HCT116 (cell line): Measurements from ENCODE around the gene CFAP221. TPM values are rescaled to one million over a fixed set of nuclear protein-coding genes. Genes with fewer than 3 reads are reported as not detected.

Experiments used
- ATAC-seq: fragments of 200-7000 bp; cut with Tn5 transposase; 2 replicates; pipeline ENCODE4 v1.9.1; 2020; ENCODE audit warnings: mild to moderate bottlenecking, moderate library complexity
- BruUV-seq: library from RNA; stranded (reverse); fragments of 400-500 nt; replicated peaks from 2 replicates; lab custom pipeline; 2021; lab: Mats Ljungman, UMichigan
- CTCF ChIA-PET: fragments of 300-600 bp; sonication (Branson Sonifier 250); formaldehyde crosslinking; loops from one replicate; lab custom pipeline; 2021; ENCODE audit warnings: antibody characterized with exemption; lab: Charles Lee
- POLR2A ChIA-PET: fragments of 300-600, 350-600 bp; sonication (Branson Sonifier 250); formaldehyde crosslinking; loops from one replicate; lab custom pipeline; 2021; ENCODE audit warnings: antibody characterized with exemption; lab: Charles Lee
- RAD21 ChIA-PET, 2 experiments: fragments of 300-600 bp; sonication (Branson Sonifier 250); formaldehyde crosslinking; loops; one replicate each; lab custom pipeline; 2023; ENCODE audit warnings: low total read pairs in 2 of 2; ENCODE audit not compliant: uncharacterized antibody in 2 of 2, unreplicated experiment in 2 of 2, low non-redundant PET in 1 of 2; lab: Charles Lee
- DNase-seq: peaks from one replicate; pipeline ENCODE4 v3.0.0-alpha.2; 2010; ENCODE audit warnings: low read depth, low spot score
- H2AFZ ChIP-seq: fragments of 200-600 bp; shearing (Covaris generic), sonication (generic); 2 replicates; pipeline ENCODE4 v1.6.1; 2017; ENCODE audit warnings: low read depth, mixed run types, mixed read lengths, antibody characterized with exemption, low read length; ENCODE audit not compliant: poor library complexity, severe bottlenecking
- H3K27ac ChIP-seq: 2 replicates; pipeline ENCODE4 v1.5.1; 2012; ENCODE audit warnings: low read depth, low read length
- H3K27me3 ChIP-seq: fragments of 200-600 bp; sonication (generic); 2 replicates; pipeline ENCODE4 v1.6.1; 2016; ENCODE audit warnings: mixed run types, low read length, mixed read lengths; ENCODE audit not compliant: insufficient read depth
- H3K36me3 ChIP-seq, 2 experiments: fragments of 200-500 bp in 1 of 2; fragments of 200-600 bp in 1 of 2; sonication (Bioruptor generic) in 1 of 2; sonication (generic) in 1 of 2; 2 replicates each; pipeline versions ENCODE4 v1.5.1 to v1.6.1; 2014 to 2016; ENCODE audit warnings: low read length in 2 of 2, inconsistent platforms in 1 of 2, mixed read lengths in 1 of 2, mixed run types in 1 of 2; ENCODE audit not compliant: insufficient read depth in 2 of 2, control insufficient read depth in 1 of 2
- H3K4me1 ChIP-seq, 2 experiments: fragments of 200-600 bp in 1 of 2; sonication (generic) in 1 of 2; 2 replicates each; pipeline versions ENCODE4 v1.5.1 to v1.6.1; 2012 to 2017; ENCODE audit warnings: low read length in 2 of 2, inconsistent platforms in 1 of 2, mild to moderate bottlenecking in 1 of 2, mixed read lengths in 1 of 2, mixed run types in 1 of 2, moderate library complexity in 1 of 2; ENCODE audit not compliant: insufficient read depth in 2 of 2, control insufficient read depth in 1 of 2
- H3K4me2 ChIP-seq: fragments of 200-600 bp; sonication (generic); 2 replicates; pipeline ENCODE4 v1.6.1; 2017; ENCODE audit warnings: mixed run types, low read length, mixed read lengths
- H3K4me3 ChIP-seq, 2 experiments: fragments of 200-600 bp in 1 of 2; sonication (generic) in 1 of 2; replicated peaks in 1 of 2; 2 replicates each; pipeline ENCODE4 v1.5.1; 2011 to 2016; ENCODE audit warnings: low read length in 2 of 2, control low read depth in 1 of 2, low read depth in 1 of 2, mild to moderate bottlenecking in 1 of 2, mixed read lengths in 1 of 2, mixed run types in 1 of 2
- H3K79me2 ChIP-seq: fragments of 200-600 bp; sonication (generic); 2 replicates; pipeline ENCODE4 v1.6.1; 2017; ENCODE audit warnings: mild to moderate bottlenecking, mixed run types, low read length, moderate library complexity, mixed read lengths; ENCODE audit not compliant: insufficient read depth
- H3K9ac ChIP-seq: fragments of 200-600 bp; sonication (generic); 2 replicates; pipeline ENCODE4 v1.6.1; 2016; ENCODE audit warnings: low read length, mixed read lengths
- H3K9me2 ChIP-seq: fragments of 200-600 bp; sonication (generic), shearing (Covaris generic); 2 replicates; pipeline ENCODE4 v1.6.1; 2017; ENCODE audit warnings: mixed run types, mild to moderate bottlenecking, moderate library complexity; ENCODE audit not compliant: insufficient read depth
- H3K9me3 ChIP-seq, 2 experiments: fragments of 200-500 bp in 1 of 2; fragments of 200-600 bp in 1 of 2; sonication (Bioruptor generic) in 1 of 2; sonication (generic) in 1 of 2; 2 replicates each; pipeline ENCODE4 v1.6.1; 2014 to 2017; ENCODE audit warnings: low read length in 2 of 2, mixed read lengths in 2 of 2, inconsistent platforms in 1 of 2, low read depth in 1 of 2, mild to moderate bottlenecking in 1 of 2, mixed run types in 1 of 2, moderate library complexity in 1 of 2; ENCODE audit not compliant: control insufficient read depth in 1 of 2, insufficient read depth in 1 of 2
- H4K20me1 ChIP-seq: fragments of 200-600 bp; sonication (generic), shearing (Covaris generic); 2 replicates; pipeline ENCODE4 v1.6.1; 2017; ENCODE audit warnings: mixed run types, mild to moderate bottlenecking, moderate library complexity; ENCODE audit not compliant: insufficient read depth
- CEBPB ChIP-seq: IDR thresholded peaks from 2 replicates; pipeline ENCODE4 v1.6.1; 2012; ENCODE audit warnings: low read depth
- EGR1 ChIP-seq: IDR thresholded peaks from 2 replicates; pipeline ENCODE4 v1.6.1; 2012; ENCODE audit warnings: low read depth
- ELF1 ChIP-seq: IDR thresholded peaks from 2 replicates; pipeline ENCODE4 v1.6.1; 2012; ENCODE audit warnings: low read depth, borderline replicate concordance
- EZH2 ChIP-seq: fragments of 200-600 bp; sonication (generic); IDR thresholded peaks from 2 replicates; pipeline ENCODE4 v1.6.1; 2017; ENCODE audit warnings: antibody characterized with exemption, mixed run types
- EZH2phosphoT487 ChIP-seq: fragments of 200-600 bp; IDR thresholded peaks from 2 replicates; pipeline ENCODE4 v1.6.1; 2018; ENCODE audit warnings: antibody characterized with exemption, borderline replicate concordance
- FOSL1 ChIP-seq: IDR thresholded peaks from 2 replicates; pipeline ENCODE4 v1.6.1; 2012; ENCODE audit warnings: low read depth
- JUND ChIP-seq: IDR thresholded peaks from 2 replicates; pipeline ENCODE4 v1.6.1; 2012
- RAD21 ChIP-seq: IDR thresholded peaks from 2 replicates; pipeline ENCODE4 v1.6.1; 2012; ENCODE audit warnings: low read depth, mild to moderate bottlenecking
- SIN3A ChIP-seq: IDR thresholded peaks from 2 replicates; pipeline ENCODE4 v1.6.1; 2012; ENCODE audit warnings: low read depth
- SRF ChIP-seq: IDR thresholded peaks from 2 replicates; pipeline ENCODE4 v1.6.1; 2012; ENCODE audit warnings: low read depth
- ZBTB33 ChIP-seq: IDR thresholded peaks from 2 replicates; pipeline ENCODE4 v1.6.1; 2011; ENCODE audit warnings: mild to moderate bottlenecking, low read length, moderate library complexity; ENCODE audit not compliant: insufficient replicate concordance; ENCODE audit errors: extremely low read depth
- ZFX ChIP-seq: fragments of 450-650 bp; IDR thresholded peaks from 2 replicates; pipeline ENCODE4 v1.6.1; 2017
- intact Hi-C: fragments of 100-400 bp; cut with micrococcal nuclease; formaldehyde crosslinking; loops from 2 replicates; pipeline ENCODE4 v1.10.0; 2022
- total RNA-seq: library from RNA; stranded (reverse); gene quantifications from one replicate; pipeline ENCODE4 v1.2.1, GENCODE V29; 2021; ENCODE audit not compliant: unreplicated experiment

Gene CFAP221
- total RNA-seq, 1 experiment from 2014 or later = 0.96 TPM

GRCh38 chr2:119625226-119625625 lies 81.0 kb downstream of the CFAP221 start:
- no TSS peak for BruUV-seq
- TF ChIP-seq SRF = no peak
- TF ChIP-seq CEBPB = no peak
- no peak for TF ChIP-seq FOSL1
- no peak for TF ChIP-seq JUND
- no peak for TF ChIP-seq ELF1
- TF ChIP-seq EGR1 = no peak
- no peak for TF ChIP-seq EZH2phosphoT487
- no peak for TF ChIP-seq ZFX
- no peak for TF ChIP-seq EZH2
- no peak for TF ChIP-seq SIN3A
- no peak for TF ChIP-seq RAD21
- no peak for TF ChIP-seq ZBTB33
- Histone ChIP-seq H2AFZ (no peak overlapping the region), H3K4me1 (no peaks in the 10 kb centered on the region), H3K9ac (no peak overlapping the region), H3K9me2 (no peaks in the 10 kb centered on the region), H3K27ac (no peak overlapping the region), H3K4me2 (no peak overlapping the region), H4K20me1 (no peaks in the 10 kb centered on the region), H3K36me3 (no peaks in the 10 kb centered on the region), H3K4me3 (no peak overlapping the region), H3K27me3 (no peaks in the 10 kb centered on the region), H3K79me2 (no peaks in the 10 kb centered on the region), H3K9me3 (no peaks in the 10 kb centered on the region)
- DNase-seq (no peak), ATAC-seq (no peak)
- intact Hi-C loops = no loop called here
- CTCF ChIA-PET = no interaction called here
- POLR2A ChIA-PET = no interaction called here
- RAD21 ChIA-PET = no interaction called here
